ENCODE measurements around the gene TRIP10.
"Not testable (repeated sequence)": the region's sequence is repeated elsewhere in the genome, so short reads cannot be mapped to it uniquely, and the experiment has no call there.

Gene TRIP10

DNA sequence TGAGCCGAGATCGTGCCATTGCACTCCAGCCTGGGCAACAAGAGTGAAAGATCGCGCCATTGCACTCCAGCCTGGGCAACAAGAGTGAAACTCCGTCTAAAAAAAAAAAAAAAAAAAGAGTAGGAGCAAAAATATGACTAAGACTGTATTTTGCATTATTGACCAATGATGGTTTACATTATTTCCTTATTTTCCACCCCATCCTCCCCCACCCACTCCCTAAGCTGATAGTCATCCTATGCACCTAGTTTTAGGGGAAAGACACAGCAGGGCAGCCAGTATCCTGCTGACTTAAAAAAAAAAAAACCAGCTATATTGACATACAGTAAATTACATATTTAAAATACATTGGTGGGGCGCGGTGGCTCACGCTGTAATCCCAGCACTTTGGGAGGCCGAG is 58.2 kb downstream of the TRIP10 start:
- no peak for ATAC-seq (replicated peaks)
- H3K4me1 Mint-ChIP-seq (ENCODE audit: low read depth in 2 of 2): peaks cover 56 to 73% of the 10 kb centered on the region in 2 donors
- no peaks in the 10 kb centered on the region for H3K27me3 Mint-ChIP-seq
- no peak for DNase-seq
- peak overlapping the region; percentile 54 to 75 for H3K27ac Mint-ChIP-seq
- H3K9me3 Mint-ChIP-seq: no peaks in the 10 kb centered on the region
- no peak overlapping the region for H3K4me3 Mint-ChIP-seq
- H3K36me3 Mint-ChIP-seq (ENCODE audit: insufficient read depth): peaks cover 28% of the 10 kb centered on the region

DNA sequence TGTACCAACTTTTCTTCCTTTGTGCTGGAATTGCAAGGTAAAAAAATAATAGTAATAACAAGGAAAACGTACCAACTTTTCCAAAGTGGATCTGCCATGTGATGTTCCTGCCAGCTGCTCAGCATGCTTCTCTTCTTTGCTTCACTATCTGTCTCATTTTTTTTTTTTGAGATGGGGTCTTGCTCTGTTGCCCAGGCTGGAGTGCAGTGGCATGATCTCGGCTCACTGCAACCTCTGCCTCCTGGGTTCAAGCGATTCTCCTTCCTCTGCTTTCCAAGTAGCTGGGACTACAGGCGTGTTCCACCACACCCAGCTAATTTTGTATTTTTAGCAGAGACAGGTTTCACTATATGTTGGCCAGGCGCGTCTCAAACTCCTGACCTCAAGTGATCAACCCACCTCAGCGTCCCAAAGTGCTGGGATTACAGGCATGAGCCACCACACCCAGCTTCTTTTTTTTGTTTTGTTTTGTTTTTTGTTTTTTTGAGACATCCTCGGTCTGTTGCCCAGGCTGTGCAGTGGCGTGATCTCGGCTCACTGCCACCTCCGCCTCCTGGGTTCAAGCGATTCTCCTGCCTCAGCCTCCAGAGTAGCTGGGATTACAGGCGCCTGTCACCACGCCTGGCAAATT is 60.8 kb downstream of the TRIP10 start:
- not testable (repeated sequence) for H3K9me3 Mint-ChIP-seq; ATAC-seq (replicated peaks); H3K27me3 Mint-ChIP-seq; DNase-seq
- Mint-ChIP-seq H3K4me1 (ENCODE audit: low read depth in 2 of 2) (peaks cover 55 to 69% of the 10 kb centered on the region in 2 donors), H3K27ac (peak overlapping the region; percentile 78 to 96), H3K4me3 (peak overlapping the region; percentile 88 to 89), H3K36me3 (ENCODE audit: insufficient read depth) (peaks cover 29% of the 10 kb centered on the region)

DNA sequence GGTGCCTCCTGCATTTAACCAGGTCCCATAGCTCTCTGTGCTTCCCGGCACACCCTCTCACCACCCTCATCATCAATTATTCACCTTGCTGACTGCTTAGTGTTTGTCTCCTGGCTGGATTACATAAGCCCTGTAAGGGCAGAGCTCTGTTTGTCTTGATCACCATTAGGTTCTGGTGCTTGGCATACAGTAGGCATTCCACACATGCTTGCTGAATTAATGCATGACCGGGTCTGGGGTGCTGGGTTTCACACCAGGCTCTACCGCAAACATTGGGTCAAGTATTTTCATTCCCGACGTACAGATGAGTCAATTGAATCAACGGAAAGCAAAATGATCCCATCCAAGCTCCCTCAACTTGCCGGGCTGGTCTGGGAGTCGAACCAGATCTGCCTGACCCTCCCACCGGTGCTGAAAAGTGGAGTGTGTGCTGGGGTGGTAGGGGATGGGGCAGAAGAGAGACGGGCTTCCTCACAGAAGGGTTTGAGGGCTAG is 61.6 kb downstream of the TRIP10 start:
- peak overlapping the region; percentile 78 to 96 for H3K27ac Mint-ChIP-seq
- H3K9me3 Mint-ChIP-seq: no peaks in the 10 kb centered on the region
- no peak for ATAC-seq (replicated peaks)
- no peaks in the 10 kb centered on the region for H3K27me3 Mint-ChIP-seq
- peak overlapping the region; percentile 88 to 89 for H3K4me3 Mint-ChIP-seq
- peaks cover 50 to 65% of the 10 kb centered on the region in 2 donors for H3K4me1 Mint-ChIP-seq (ENCODE audit: low read depth in 2 of 2)
- H3K36me3 Mint-ChIP-seq (ENCODE audit: insufficient read depth): peaks cover 32% of the 10 kb centered on the region
- no peak for DNase-seq

Measured in effector memory CD8-positive, alpha-beta T cell (primary cell).